Sigmoid colon (tissue), 7 donors: ENCODE results near the gene KCTD15. TPM values are rescaled to one million over a fixed set of nuclear protein-coding genes. Genes with fewer than 3 reads are reported as not detected.

Experiments used
- DNase-seq: peaks from one replicate; pipeline ENCODE4 v3.0.0-alpha.2; 2019
- H3K27ac ChIP-seq, 4 donors: fragments of 200-600 bp; sonication (generic); one replicate each; pipeline ENCODE4 v1.5.1; 2016 to 2019; ENCODE audit warnings: mild to moderate bottlenecking in 1 of 4
- H3K27me3 ChIP-seq, 3 donors: fragments of 200-600 bp; sonication (generic); one replicate each; pipeline ENCODE4 v1.5.1; 2019; ENCODE audit warnings: mild to moderate bottlenecking in 1 of 3
- H3K36me3 ChIP-seq, 4 donors: fragments of 200-600 bp; sonication (generic); one replicate each; pipeline ENCODE4 v1.5.1; 2016 to 2019
- H3K4me1 ChIP-seq, 4 donors: fragments of 200-600 bp; sonication (generic); one replicate each; pipeline ENCODE4 v1.5.1; 2017 to 2019
- H3K4me3 ChIP-seq, 4 donors: fragments of 200-600 bp; sonication (generic); one replicate each; pipeline ENCODE4 v1.5.1; 2017 to 2019; ENCODE audit warnings: mild to moderate bottlenecking in 2 of 4, moderate library complexity in 1 of 4
- H3K9me3 ChIP-seq, 4 donors: fragments of 200-600 bp in 3 of 4; sonication (generic) in 3 of 4; one replicate each; pipeline versions ENCODE4 v1.5.1 to v1.6.1; 2013 to 2019
- EP300 ChIP-seq, 4 donors: sonication (generic); formaldehyde crosslinking; IDR thresholded peaks; one replicate each; pipeline ENCODE4 v1.6.1; 2017; ENCODE audit warnings: antibody characterized with exemption in 4 of 4
- POLR2A ChIP-seq, 2 donors: fragments of 450-650 bp; IDR thresholded peaks; one replicate each; pipeline ENCODE4 v1.6.1; 2016; ENCODE audit warnings: antibody characterized with exemption in 2 of 2, mild to moderate bottlenecking in 2 of 2, moderate library complexity in 2 of 2
- POLR2AphosphoS5 ChIP-seq, 4 donors: sonication (generic); formaldehyde crosslinking; IDR thresholded peaks; one replicate each; pipeline ENCODE4 v1.6.1; 2017; ENCODE audit warnings: antibody characterized with exemption in 4 of 4
- WGBS, 2 donors: extraction: QIAGEN DNeasy Blood & Tissue Kit; methylation state at CpG; one replicate each; pipeline ENCODE4 v1.1.7; 2013; 5-methylcytosine and 5-hydroxymethylcytosine counted together
- intact Hi-C: fragments of 100-400 bp; cut with DNase I; formaldehyde crosslinking; loops from one replicate; pipeline ENCODE4 v1.15.1; 2023
- polyA plus RNA-seq, 3 donors: library from polyadenylated mRNA; stranded (reverse); fragments of 200-250 nt; gene quantifications; one replicate each; pipeline ENCODE4 v1.2.3, GENCODE V29; 2013
- total RNA-seq, 4 donors: library from RNA; depleted of rRNA; stranded (reverse); fragments of >200 nt; gene quantifications; one replicate each; pipeline ENCODE4 v1.1.0, GENCODE V29; 2016
- TF ChIP-seq, protein P1 (sequence below), 4 experiments: fragments of 450-650 bp in 3 of 4; fragments of 200-600 bp in 1 of 4; IDR thresholded peaks; one replicate each; pipeline ENCODE4 v1.5.1; 2016 to 2019; ENCODE audit warnings: antibody characterized with exemption in 4 of 4, mild to moderate bottlenecking in 3 of 4, moderate library complexity in 2 of 4
- donor health status: healthy with polysubstance abuse.
- donor health status: Bipolar disorder and iron deficiency.
- donor health status: healthy.

KCTD15 gene
- total and polyA plus RNA-seq, 7 donors: 3.0 to 132 (median 52.8) TPM

DNA sequence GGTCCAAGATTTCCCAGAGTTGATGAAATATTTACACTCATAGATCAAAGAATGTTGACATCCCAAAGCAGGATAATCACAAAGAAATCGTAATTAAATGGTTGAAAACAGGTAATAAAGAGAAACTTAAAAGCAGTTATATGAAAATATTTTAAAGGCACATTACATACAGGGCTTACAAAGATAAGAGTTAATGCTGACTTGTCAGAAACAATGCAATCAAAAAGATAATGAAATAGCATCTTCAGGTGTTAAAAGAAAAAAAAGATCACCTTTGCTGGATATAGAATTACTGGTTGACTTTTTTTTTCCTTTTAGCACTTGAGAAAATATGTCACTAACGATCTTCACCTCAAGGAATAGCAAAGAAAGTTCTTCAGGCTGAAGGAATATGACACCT is 48.8 kb downstream of the KCTD15 start:
- intact Hi-C loops: no loop called here
- no peaks in the 10 kb centered on the region for H3K36me3 ChIP-seq
- TF ChIP-seq, protein P1, sequence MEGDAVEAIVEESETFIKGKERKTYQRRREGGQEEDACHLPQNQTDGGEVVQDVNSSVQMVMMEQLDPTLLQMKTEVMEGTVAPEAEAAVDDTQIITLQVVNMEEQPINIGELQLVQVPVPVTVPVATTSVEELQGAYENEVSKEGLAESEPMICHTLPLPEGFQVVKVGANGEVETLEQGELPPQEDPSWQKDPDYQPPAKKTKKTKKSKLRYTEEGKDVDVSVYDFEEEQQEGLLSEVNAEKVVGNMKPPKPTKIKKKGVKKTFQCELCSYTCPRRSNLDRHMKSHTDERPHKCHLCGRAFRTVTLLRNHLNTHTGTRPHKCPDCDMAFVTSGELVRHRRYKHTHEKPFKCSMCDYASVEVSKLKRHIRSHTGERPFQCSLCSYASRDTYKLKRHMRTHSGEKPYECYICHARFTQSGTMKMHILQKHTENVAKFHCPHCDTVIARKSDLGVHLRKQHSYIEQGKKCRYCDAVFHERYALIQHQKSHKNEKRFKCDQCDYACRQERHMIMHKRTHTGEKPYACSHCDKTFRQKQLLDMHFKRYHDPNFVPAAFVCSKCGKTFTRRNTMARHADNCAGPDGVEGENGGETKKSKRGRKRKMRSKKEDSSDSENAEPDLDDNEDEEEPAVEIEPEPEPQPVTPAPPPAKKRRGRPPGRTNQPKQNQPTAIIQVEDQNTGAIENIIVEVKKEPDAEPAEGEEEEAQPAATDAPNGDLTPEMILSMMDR (IDR thresholded peaks at IDR 0.05): no peak
- TF ChIP-seq POLR2AphosphoS5 (IDR thresholded peaks at IDR 0.05) (no peak), POLR2A (IDR thresholded peaks at IDR 0.05) (no peak), EP300 (IDR thresholded peaks at IDR 0.05) (no peak)
- no peak overlapping the region for H3K27ac ChIP-seq
- 40 to 67% methylated on average over 2 of the region's 2 CpGs for WGBS, 2 donors
- no peaks in the 10 kb centered on the region for H3K4me1 ChIP-seq
- H3K9me3 ChIP-seq: no peaks in the 10 kb centered on the region
- no peak overlapping the region for H3K4me3 ChIP-seq
- DNase-seq: no peak
- peaks cover 0 to 8% (median 0%) of the 10 kb centered on the region in 3 donors for H3K27me3 ChIP-seq

DNA sequence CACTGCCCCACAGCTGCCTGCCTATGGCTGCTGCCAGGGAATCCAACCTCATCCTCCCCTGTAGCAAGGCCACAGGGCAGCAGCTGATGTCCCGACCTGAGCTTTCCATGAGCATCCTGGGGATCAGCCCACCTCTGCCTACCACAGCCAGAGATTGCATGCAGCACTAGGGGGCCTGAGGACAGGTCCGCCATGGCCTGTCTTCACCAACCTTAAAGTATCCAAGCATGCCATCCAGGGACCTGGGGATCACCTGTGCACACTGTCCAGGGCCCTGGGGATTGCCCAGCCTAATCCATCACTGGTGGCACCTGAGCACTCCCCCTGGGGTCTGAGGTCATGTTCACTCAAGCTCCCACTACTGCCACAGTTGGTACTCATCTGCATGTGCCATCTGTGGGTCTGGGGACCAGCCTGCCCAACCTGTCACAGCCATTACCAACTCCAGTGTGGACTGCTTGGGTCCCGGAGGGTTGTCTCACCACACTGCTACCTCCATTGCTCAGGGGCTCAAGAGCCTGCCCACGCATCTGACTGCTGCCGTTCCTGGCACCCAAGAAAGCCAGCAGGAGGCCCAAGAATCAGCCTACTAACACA is 53.0 kb downstream of the KCTD15 start:
- WGBS, 2 donors: 92% methylated on average over 5 of the region's 5 CpGs
- TF ChIP-seq POLR2AphosphoS5 (IDR thresholded peaks at IDR 0.05) (no peak), EP300 (IDR thresholded peaks at IDR 0.05) (no peak), POLR2A (IDR thresholded peaks at IDR 0.05) (no peak)
- TF ChIP-seq, protein P1 (IDR thresholded peaks at IDR 0.05): no peak
- no peak for DNase-seq
- H3K4me3 ChIP-seq: no peak overlapping the region
- H3K27me3 ChIP-seq: no peaks in the 10 kb centered on the region
- H3K36me3 ChIP-seq: no peaks in the 10 kb centered on the region
- no peaks in the 10 kb centered on the region for H3K9me3 ChIP-seq
- H3K4me1 ChIP-seq: no peaks in the 10 kb centered on the region
- intact Hi-C loops: no loop called here
- no peak overlapping the region for H3K27ac ChIP-seq

DNA sequence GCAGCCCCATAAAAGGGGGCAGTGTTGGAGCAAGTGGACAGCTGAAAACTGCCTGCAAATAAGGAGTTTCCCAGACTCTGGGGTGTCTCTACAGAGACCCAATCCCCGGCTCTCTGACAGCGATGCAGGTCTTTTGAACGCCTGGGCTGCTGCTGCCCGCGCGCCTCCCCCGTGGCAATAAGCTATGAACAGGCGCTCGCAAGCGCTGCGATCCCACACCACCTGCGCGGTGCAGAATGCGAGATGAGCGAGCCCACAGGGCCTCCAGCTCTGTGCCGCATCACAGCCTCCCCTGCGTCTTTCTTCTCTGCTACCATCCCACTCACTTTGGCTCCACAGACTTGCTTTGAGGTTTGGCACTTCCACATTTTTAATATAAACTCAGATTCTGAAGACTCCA is 62.3 kb downstream of the KCTD15 start:
- WGBS, 2 donors: 89 to 93% methylated on average over 17 of the region's 17 CpGs
- Histone ChIP-seq H3K4me1 (no peaks in the 10 kb centered on the region), H3K27me3 (no peaks in the 10 kb centered on the region), H3K4me3 (no peak overlapping the region), H3K9me3 (no peaks in the 10 kb centered on the region), H3K36me3 (no peaks in the 10 kb centered on the region), H3K27ac (no peak overlapping the region)
- DNase-seq: no peak
- TF ChIP-seq POLR2AphosphoS5 (IDR thresholded peaks at IDR 0.05): no peak
- TF ChIP-seq, protein P1 (IDR thresholded peaks at IDR 0.05): no peak
- intact Hi-C loops: no loop called here

DNA sequence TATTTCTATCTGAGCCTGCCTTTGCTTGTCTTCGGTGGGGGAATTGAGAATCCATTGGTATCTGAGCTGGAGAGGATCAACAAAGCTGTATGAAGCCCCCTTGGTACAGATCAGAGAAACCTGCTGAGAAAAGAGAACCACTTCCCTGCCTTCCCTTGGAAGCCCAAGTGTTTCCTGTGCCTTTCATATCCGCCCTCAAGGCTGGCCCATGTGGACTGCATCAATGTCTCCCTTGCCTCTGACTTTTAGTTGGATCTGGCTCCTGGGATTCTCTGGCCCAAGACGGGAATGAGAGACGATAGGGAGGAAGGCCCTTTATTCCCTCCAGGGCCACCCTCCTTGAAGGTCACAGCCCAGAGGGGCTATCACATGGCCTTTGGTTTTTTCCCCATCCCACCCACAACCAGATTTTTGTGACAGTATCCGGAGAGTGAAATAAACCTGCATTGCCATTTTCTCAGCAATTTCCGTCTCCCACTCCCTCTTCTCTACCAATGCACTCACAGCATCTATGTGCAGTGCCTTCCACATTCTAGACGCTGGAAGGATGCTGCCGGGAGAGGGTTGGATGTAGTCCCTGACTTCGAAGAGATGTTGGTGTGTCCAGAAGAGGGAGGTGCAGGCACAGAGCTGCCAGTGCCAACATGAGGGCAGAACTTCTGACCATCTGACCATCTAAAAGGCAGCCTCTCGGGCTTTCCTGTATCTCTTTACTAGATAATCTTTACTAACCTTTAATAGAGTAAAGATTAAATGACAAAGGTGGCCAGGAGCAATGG is 63.8 kb downstream of the KCTD15 start:
- DNase-seq: no peak
- no peaks in the 10 kb centered on the region for H3K4me1 ChIP-seq

More for the DNA sequence above, 63.8 kb downstream of the KCTD15 start:
- no peaks in the 10 kb centered on the region for H3K36me3 ChIP-seq
- 82 to 86% methylated on average over 10 of the region's 10 CpGs for WGBS, 2 donors
- intact Hi-C loops: no loop called here
- no peak overlapping the region for H3K27ac ChIP-seq
- TF ChIP-seq, protein P1 (IDR thresholded peaks at IDR 0.05): no peak
- TF ChIP-seq POLR2AphosphoS5 (IDR thresholded peaks at IDR 0.05) (no peak), POLR2A (IDR thresholded peaks at IDR 0.05) (no peak), EP300 (IDR thresholded peaks at IDR 0.05) (no peak)
- H3K27me3 ChIP-seq: no peaks in the 10 kb centered on the region
- no peak overlapping the region for H3K4me3 ChIP-seq
- H3K9me3 ChIP-seq: no peaks in the 10 kb centered on the region
